ENCODE results near the gene INTS11. TPM values are rescaled to one million over a fixed set of nuclear protein-coding genes. Genes with fewer than 3 reads are reported as not detected.

INTS11 gene
- total RNA-seq, 3 donors from 2014 or later (not counting 1 experiment from before 2014, with no cell fraction given): 150 to 189 (median 181) TPM

GRCh38 chr1:1274299-1274930 is 50.0 kb downstream of the INTS11 start:
- Histone ChIP-seq H3K36me3 (ENCODE audit: control insufficient read depth, insufficient read depth, low read length) (no peaks in the 10 kb centered on the region), H3K27me3 (ENCODE audit: control insufficient read depth, insufficient read depth, low read length) (no peaks in the 10 kb centered on the region), H3K9me3 (ENCODE audit: control insufficient read depth, insufficient read depth, low read length) (no peaks in the 10 kb centered on the region), H3K27ac (ENCODE audit: low read length) (peak overlapping the region; percentile 21), H3K4me1 (ENCODE audit: control insufficient read depth, insufficient read depth, low read length) (peaks cover 40% of the 10 kb centered on the region), H3K4me3 (ENCODE audit: low read length) (peak overlapping the region; percentile 68)
- ATAC-seq (no peak), DNase-seq (no peak)
- Mint-ChIP-seq H3K27me3 (ENCODE audit: low read depth in 2 of 2) (no peaks in the 10 kb centered on the region), H3K4me1 (peaks cover 28 to 34% of the 10 kb centered on the region in 2 donors), H3K27ac (peak overlapping the region in 1 of 2 donors; percentile 51), H3K4me3 (peak overlapping the region; percentile 81), H3K9me3 (no peaks in the 10 kb centered on the region), H3K36me3 (no peaks in the 10 kb centered on the region)
- intact Hi-C loops (cut with micrococcal nuclease): loop anchor here (5.0 kb wide), 2 partner anchors 33 to 157 kb away; partner anchors contain the start of genes ACAP3, C1orf159 and PUSL1
- 32% methylated on average over 31 of the region's 31 CpGs for whole genome bisulfite sequencing (ENCODE audit: insufficient coverage)
- no peak for TF ChIP-seq CTCF (IDR thresholded peaks at IDR 0.05)

DNA sequence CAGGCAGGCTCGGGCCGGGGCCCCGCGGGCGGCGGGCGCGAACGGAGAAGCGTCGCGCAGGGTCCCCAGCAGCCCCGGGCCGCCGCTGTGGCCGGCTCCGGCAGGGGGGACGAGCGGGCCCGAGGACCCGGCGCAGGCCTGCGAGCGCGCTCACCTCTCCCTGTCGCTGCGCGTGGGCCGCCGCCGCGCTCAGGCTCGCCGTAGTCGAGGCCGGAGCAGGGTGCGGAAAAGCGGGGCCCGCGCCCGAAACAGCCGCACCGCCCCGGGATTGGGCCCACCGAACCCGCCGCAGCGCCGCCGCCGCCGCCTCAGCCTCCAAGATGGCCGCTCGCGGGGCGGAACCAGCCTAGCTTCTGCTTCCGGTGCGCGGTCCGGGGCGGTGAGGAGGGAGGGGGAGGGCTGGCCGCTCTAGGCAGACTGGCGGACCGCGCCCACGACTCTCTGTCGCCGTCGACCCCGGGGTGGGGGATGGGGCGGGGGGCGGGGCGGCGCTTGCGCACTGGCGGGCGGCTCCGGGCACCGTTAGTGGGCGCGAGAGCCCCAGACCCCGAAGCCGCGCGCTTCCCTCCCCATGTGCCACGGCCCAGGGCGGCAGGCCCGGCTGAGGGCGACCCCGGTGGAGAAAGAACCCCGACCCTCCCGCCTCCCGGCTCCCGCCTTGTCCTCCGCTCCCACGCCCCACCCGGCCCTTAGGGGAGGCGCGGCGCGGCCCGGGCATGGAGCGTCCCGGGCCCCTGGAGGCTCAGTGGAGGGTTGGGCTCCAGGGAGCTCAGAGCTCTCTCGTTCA is 50.8 kb downstream of the INTS11 start, which contains the start of gene UBE2J2:
UBE2J2 (minus strand) TSS at position 343 of the 787 bp plus-strand sequence. CDS start 5,862 bp downstream, outside the sequence.
- H3K4me3 ChIP-seq (ENCODE audit: low read length): peak within 1 kb of the TSS; percentile 74
- Mint-ChIP-seq H3K27me3 (ENCODE audit: low read depth in 2 of 2) (no peaks in the 10 kb centered on the region), H3K36me3 (no peaks in the 10 kb centered on the region), H3K9me3 (no peaks in the 10 kb centered on the region), H3K4me1 (peaks cover 28 to 37% of the 10 kb centered on the region in 2 donors), H3K4me3 (peak within 1 kb of the TSS; percentile 84), H3K27ac (peak within 1 kb of the TSS; percentile 51 to 58)
- TF ChIP-seq CTCF (IDR thresholded peaks at IDR 0.05): no peak
- under 1% methylated on average over 105 of the region's 105 CpGs for WGBS (ENCODE audit: insufficient coverage)
- H3K4me1 ChIP-seq (ENCODE audit: control insufficient read depth, insufficient read depth, low read length): peaks cover 40% of the 10 kb centered on the region
- peak; percentile 96 to 99 (median 98) for ATAC-seq
- H3K27ac ChIP-seq (ENCODE audit: low read length): peak within 1 kb of the TSS; percentile 36
- H3K27me3 ChIP-seq (ENCODE audit: control insufficient read depth, insufficient read depth, low read length): no peaks in the 10 kb centered on the region
- H3K36me3 ChIP-seq (ENCODE audit: control insufficient read depth, insufficient read depth, low read length): no peaks in the 10 kb centered on the region
- DNase-seq: peak; percentile 86 to 96
- intact Hi-C loops (cut with micrococcal nuclease): loop anchor here (5.0 kb wide), 2 partner anchors 34 to 156 kb away; partner anchors contain the start of genes ACAP3, C1orf159 and PUSL1
- no peaks in the 10 kb centered on the region for H3K9me3 ChIP-seq (ENCODE audit: control insufficient read depth, insufficient read depth, low read length)

DNA sequence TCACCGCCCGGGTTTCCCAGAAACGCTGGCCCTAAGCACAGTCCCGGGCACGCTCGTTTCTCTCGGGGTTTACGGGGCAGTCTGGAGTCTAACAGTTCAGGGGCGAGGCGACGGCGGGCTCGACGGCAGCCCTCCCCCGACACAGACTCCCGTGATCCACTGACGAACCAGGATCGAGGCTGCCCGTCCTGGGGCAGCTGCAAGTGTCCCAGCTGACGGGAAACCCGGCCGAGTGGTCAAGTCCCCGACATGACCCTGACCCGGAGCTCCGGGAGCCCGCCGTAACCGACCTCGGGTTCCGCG is 51.3 kb downstream of the INTS11 start:
- TF ChIP-seq CTCF (IDR thresholded peaks at IDR 0.05): no peak
- Histone ChIP-seq H3K4me3 (ENCODE audit: low read length) (peak overlapping the region; percentile 74), H3K27me3 (ENCODE audit: control insufficient read depth, insufficient read depth, low read length) (no peaks in the 10 kb centered on the region), H3K27ac (ENCODE audit: low read length) (peak overlapping the region; percentile 36), H3K36me3 (ENCODE audit: control insufficient read depth, insufficient read depth, low read length) (peaks cover 2% of the 10 kb centered on the region), H3K4me1 (ENCODE audit: control insufficient read depth, insufficient read depth, low read length) (peaks cover 40% of the 10 kb centered on the region), H3K9me3 (ENCODE audit: control insufficient read depth, insufficient read depth, low read length) (no peaks in the 10 kb centered on the region)
- peak in 1 of 2 donors; percentile 45 for DNase-seq
- H3K4me3 Mint-ChIP-seq: peak overlapping the region; percentile 84
- no peaks in the 10 kb centered on the region for H3K27me3 Mint-ChIP-seq (ENCODE audit: low read depth in 2 of 2)
- H3K9me3 Mint-ChIP-seq: no peaks in the 10 kb centered on the region
- peak; percentile 1 to 6 (median 3) for ATAC-seq
- H3K4me1 Mint-ChIP-seq: peaks cover 28 to 41% of the 10 kb centered on the region in 2 donors
- under 1% methylated on average over 31 of the region's 31 CpGs for WGBS (ENCODE audit: insufficient coverage)
- peak overlapping the region; percentile 51 to 58 for H3K27ac Mint-ChIP-seq
- intact Hi-C loops (cut with micrococcal nuclease): loop anchor here (5.0 kb wide), 2 partner anchors 34 to 156 kb away; partner anchors contain the start of genes ACAP3, C1orf159 and PUSL1
- no peaks in the 10 kb centered on the region for H3K36me3 Mint-ChIP-seq
